Hindlimb muscle (tissue), 1 donor: Measurements from ENCODE around the gene PTPRN2. TPM values are rescaled to one million over a fixed set of nuclear protein-coding genes. Genes with fewer than 3 reads are reported as not detected.
"Not testable (repeated sequence)": the region's sequence is repeated elsewhere in the genome, so short reads cannot be mapped to it uniquely, and the experiment has no call there.

Experiments used
- DNase-seq: peaks from one replicate; pipeline ENCODE4 v3.0.0-alpha.2; 2013
- polyA plus RNA-seq: library from polyadenylated mRNA; unstranded; fragments of 120-200 nt; gene quantifications from one replicate; pipeline ENCODE4 v1.2.1, GENCODE V29; 2013; ENCODE audit not compliant: insufficient read length

The PTPRN2 gene
- polyA plus RNA-seq, 1 donor: 2.0 TPM

GRCh38 chr7:158341097-158341496 lies 246.5 kb downstream of the PTPRN2 start:
- DNase-seq: not testable (repeated sequence)

- DNase-seq: not testable (repeated sequence)
Observed at GRCh38 chr7:158336952-158337351, 250.7 kb downstream of the PTPRN2 start.

GRCh38 chr7:158332516-158332915 lies 255.1 kb downstream of the PTPRN2 start:
- not testable (repeated sequence) for DNase-seq

GRCh38 chr7:158331826-158332450 lies 255.7 kb downstream of the PTPRN2 start:
- not testable (repeated sequence) for DNase-seq

- DNase-seq: no peak
Observed at GRCh38 chr7:158329686-158330085, 257.9 kb downstream of the PTPRN2 start.

- no peak for DNase-seq
Observed at GRCh38 chr7:158329014-158329610, 258.5 kb downstream of the PTPRN2 start.

GRCh38 chr7:158328376-158329013 lies 259.1 kb downstream of the PTPRN2 start:
- no peak for DNase-seq

- DNase-seq: no peak
Observed at GRCh38 chr7:158327571-158328180, 259.9 kb downstream of the PTPRN2 start.

- DNase-seq: no peak
Observed at GRCh38 chr7:158327012-158327411, 260.6 kb downstream of the PTPRN2 start.

- DNase-seq: no peak
Observed at GRCh38 chr7:158325530-158326381, 261.9 kb downstream of the PTPRN2 start.

- DNase-seq: no peak
Observed at GRCh38 chr7:158324397-158325360, 262.9 kb downstream of the PTPRN2 start.

- no peak for DNase-seq
Observed at GRCh38 chr7:158323741-158324396, 263.8 kb downstream of the PTPRN2 start.

GRCh38 chr7:158322616-158323530 lies 264.8 kb downstream of the PTPRN2 start:
- no peak for DNase-seq

GRCh38 chr7:158321936-158322615 lies 265.5 kb downstream of the PTPRN2 start:
- no peak for DNase-seq

- no peak for DNase-seq
Observed at GRCh38 chr7:158321056-158321700, 266.4 kb downstream of the PTPRN2 start.

- no peak for DNase-seq
Observed at GRCh38 chr7:158320328-158320727, 267.3 kb downstream of the PTPRN2 start.

- DNase-seq: no peak
Observed at GRCh38 chr7:158318511-158318913, 269.1 kb downstream of the PTPRN2 start.
